ENCODE data around the gene CADPS. TPM values are rescaled to one million over a fixed set of nuclear protein-coding genes. Genes with fewer than 3 reads are reported as not detected.

The CADPS gene
- polyA plus RNA-seq, 1 experiment: not detected

- Histone ChIP-seq H3K36me3 (ENCODE audit: control insufficient read depth, insufficient read depth, low read length) (no peaks in the 10 kb centered on the region), H3K4me3 (ENCODE audit: low read depth, low read length) (no peak overlapping the region), H3K27me3 (ENCODE audit: control insufficient read depth, insufficient read depth, low read length) (no peaks in the 10 kb centered on the region)
- ChIA-PET CTCF (interaction anchor here (0.8 to 1.6 kb wide), 3 partner anchors 11 to 17 kb away, joined by 3 to 4 read pairs (median 4); no protein-coding TSS in a partner anchor), POLR2A (no interaction called here)
- no peak for TF ChIP-seq CTCF (IDR thresholded peaks at IDR 0.05; ENCODE audit: insufficient read depth, low read depth, low read length)
- no peak for DNase-seq (ENCODE audit: low read depth)
Measured at GRCh38 chr3:62605413-62606068, 269.7 kb downstream of the CADPS start.

- CTCF ChIA-PET: interaction anchor here (0.8 to 1.6 kb wide), 3 partner anchors 12 to 17 kb away, joined by 3 to 4 read pairs (median 4); no protein-coding TSS in a partner anchor
- no peak for DNase-seq (ENCODE audit: low read depth)
- POLR2A ChIA-PET: no interaction called here
- Histone ChIP-seq H3K27me3 (ENCODE audit: control insufficient read depth, insufficient read depth, low read length) (no peaks in the 10 kb centered on the region), H3K4me3 (ENCODE audit: low read depth, low read length) (no peak overlapping the region), H3K36me3 (ENCODE audit: control insufficient read depth, insufficient read depth, low read length) (no peaks in the 10 kb centered on the region)
- TF ChIP-seq CTCF (IDR thresholded peaks at IDR 0.05; ENCODE audit: insufficient read depth, low read depth, low read length): no peak
Measured at GRCh38 chr3:62604751-62605351, 270.4 kb downstream of the CADPS start.

GRCh38 chr3:62604298-62604697, 270.9 kb downstream of the CADPS start:
- POLR2A ChIA-PET: interaction anchor here (1.0 kb wide), 1 partner anchor 17 kb away, joined by 3 read pairs; no protein-coding TSS in a partner anchor
- CTCF ChIA-PET: interaction anchor here (1.0 to 1.6 kb wide), 2 partner anchors 12 to 18 kb away, joined by 4 read pairs; no protein-coding TSS in a partner anchor
- Histone ChIP-seq H3K4me3 (ENCODE audit: low read depth, low read length) (peak overlapping the region; percentile 32), H3K36me3 (ENCODE audit: control insufficient read depth, insufficient read depth, low read length) (no peaks in the 10 kb centered on the region), H3K27me3 (ENCODE audit: control insufficient read depth, insufficient read depth, low read length) (no peaks in the 10 kb centered on the region)
- peak; percentile 72 for DNase-seq (ENCODE audit: low read depth)
- TF ChIP-seq CTCF (IDR thresholded peaks at IDR 0.05; ENCODE audit: insufficient read depth, low read depth, low read length): no peak

GRCh38 chr3:62602987-62603386, 272.2 kb downstream of the CADPS start:
- ChIA-PET CTCF (no interaction called here), POLR2A (interaction anchor here (0.6 kb wide), 1 partner anchor 300 kb away, joined by 5 read pairs; no protein-coding TSS in a partner anchor)
- no peaks in the 10 kb centered on the region for H3K36me3 ChIP-seq (ENCODE audit: control insufficient read depth, insufficient read depth, low read length)
- H3K4me3 ChIP-seq (ENCODE audit: low read depth, low read length): no peak overlapping the region
- TF ChIP-seq CTCF (IDR thresholded peaks at IDR 0.05; ENCODE audit: insufficient read depth, low read depth, low read length): no peak
- no peaks in the 10 kb centered on the region for H3K27me3 ChIP-seq (ENCODE audit: control insufficient read depth, insufficient read depth, low read length)
- no peak for DNase-seq (ENCODE audit: low read depth)

- CTCF ChIA-PET: no interaction called here
- Histone ChIP-seq H3K27me3 (ENCODE audit: control insufficient read depth, insufficient read depth, low read length) (no peaks in the 10 kb centered on the region), H3K4me3 (ENCODE audit: low read depth, low read length) (no peak overlapping the region), H3K36me3 (ENCODE audit: control insufficient read depth, insufficient read depth, low read length) (no peaks in the 10 kb centered on the region)
- no peak for TF ChIP-seq CTCF (IDR thresholded peaks at IDR 0.05; ENCODE audit: insufficient read depth, low read depth, low read length)
- no peak for DNase-seq (ENCODE audit: low read depth)
- POLR2A ChIA-PET: no interaction called here
Measured at GRCh38 chr3:62602129-62602770, 273.0 kb downstream of the CADPS start.
